LNCaP clone FGC (cell line): ENCODE data around the gene RAD51AP2.
A peak's percentile ranks its signal among the peaks of the same experiment; 100 is the strongest.

Experiments
- DNase-seq: peaks from one replicate; pipeline ENCODE4 v3.0.0-alpha.2; 2011; ENCODE audit warnings: low read depth
- H3K4me3 ChIP-seq: 2 replicates; pipeline ENCODE4 v1.5.1; 2011; ENCODE audit warnings: mild to moderate bottlenecking, low read depth, low read length, control low read depth
- TF ChIP-seq, protein P1 (sequence below): IDR thresholded peaks from 2 replicates; pipeline ENCODE4 v1.5.1; 2012; ENCODE audit warnings: mild to moderate bottlenecking; ENCODE audit not compliant: control insufficient read depth, insufficient read depth; ENCODE audit errors: extremely low read depth

RAD51AP2 gene

DNA sequence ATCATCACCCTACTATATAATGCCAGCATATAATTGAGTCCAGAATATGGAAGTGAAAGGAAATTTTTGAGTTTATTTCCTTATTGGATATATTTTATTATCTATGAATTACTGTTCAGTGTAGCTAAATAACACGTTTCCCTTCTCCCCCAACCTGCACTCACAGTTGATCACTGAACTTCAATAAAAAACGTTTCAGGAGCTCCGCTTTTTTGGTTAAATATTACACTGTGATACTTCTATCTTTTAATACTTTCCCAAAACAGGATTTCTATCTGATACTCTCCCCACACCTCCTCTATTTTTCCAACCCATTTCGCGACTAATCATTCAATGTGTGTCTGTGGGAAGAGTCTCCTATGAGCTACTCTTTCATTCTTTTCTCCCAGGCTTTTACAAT lies 29.5 kb upstream of the RAD51AP2 start:
- no peak for DNase-seq
- no peak overlapping the region for H3K4me3 ChIP-seq
- TF ChIP-seq, protein P1, sequence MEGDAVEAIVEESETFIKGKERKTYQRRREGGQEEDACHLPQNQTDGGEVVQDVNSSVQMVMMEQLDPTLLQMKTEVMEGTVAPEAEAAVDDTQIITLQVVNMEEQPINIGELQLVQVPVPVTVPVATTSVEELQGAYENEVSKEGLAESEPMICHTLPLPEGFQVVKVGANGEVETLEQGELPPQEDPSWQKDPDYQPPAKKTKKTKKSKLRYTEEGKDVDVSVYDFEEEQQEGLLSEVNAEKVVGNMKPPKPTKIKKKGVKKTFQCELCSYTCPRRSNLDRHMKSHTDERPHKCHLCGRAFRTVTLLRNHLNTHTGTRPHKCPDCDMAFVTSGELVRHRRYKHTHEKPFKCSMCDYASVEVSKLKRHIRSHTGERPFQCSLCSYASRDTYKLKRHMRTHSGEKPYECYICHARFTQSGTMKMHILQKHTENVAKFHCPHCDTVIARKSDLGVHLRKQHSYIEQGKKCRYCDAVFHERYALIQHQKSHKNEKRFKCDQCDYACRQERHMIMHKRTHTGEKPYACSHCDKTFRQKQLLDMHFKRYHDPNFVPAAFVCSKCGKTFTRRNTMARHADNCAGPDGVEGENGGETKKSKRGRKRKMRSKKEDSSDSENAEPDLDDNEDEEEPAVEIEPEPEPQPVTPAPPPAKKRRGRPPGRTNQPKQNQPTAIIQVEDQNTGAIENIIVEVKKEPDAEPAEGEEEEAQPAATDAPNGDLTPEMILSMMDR, result no peak

DNA sequence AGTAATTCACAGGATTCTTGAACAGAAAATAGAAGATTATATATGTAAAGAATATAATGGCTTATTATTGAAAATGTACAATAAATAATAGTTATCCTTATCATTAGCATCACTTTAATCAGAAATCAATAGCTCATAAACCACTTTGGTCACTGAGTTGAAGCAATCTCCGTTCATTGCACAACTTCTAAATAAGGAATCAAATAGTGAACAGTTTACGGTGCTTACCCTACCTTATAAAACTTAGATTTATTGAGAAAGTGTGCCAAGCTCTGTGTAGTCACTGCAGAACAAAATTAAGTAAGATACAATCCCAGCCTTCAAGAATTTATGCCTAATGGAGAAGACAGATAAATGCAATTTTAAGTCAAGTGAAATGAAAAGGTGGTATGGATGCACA lies 29.0 kb upstream of the RAD51AP2 start:
- peak; percentile 42 for DNase-seq
- TF ChIP-seq, protein P1, result no peak
- no peak overlapping the region for H3K4me3 ChIP-seq

DNA sequence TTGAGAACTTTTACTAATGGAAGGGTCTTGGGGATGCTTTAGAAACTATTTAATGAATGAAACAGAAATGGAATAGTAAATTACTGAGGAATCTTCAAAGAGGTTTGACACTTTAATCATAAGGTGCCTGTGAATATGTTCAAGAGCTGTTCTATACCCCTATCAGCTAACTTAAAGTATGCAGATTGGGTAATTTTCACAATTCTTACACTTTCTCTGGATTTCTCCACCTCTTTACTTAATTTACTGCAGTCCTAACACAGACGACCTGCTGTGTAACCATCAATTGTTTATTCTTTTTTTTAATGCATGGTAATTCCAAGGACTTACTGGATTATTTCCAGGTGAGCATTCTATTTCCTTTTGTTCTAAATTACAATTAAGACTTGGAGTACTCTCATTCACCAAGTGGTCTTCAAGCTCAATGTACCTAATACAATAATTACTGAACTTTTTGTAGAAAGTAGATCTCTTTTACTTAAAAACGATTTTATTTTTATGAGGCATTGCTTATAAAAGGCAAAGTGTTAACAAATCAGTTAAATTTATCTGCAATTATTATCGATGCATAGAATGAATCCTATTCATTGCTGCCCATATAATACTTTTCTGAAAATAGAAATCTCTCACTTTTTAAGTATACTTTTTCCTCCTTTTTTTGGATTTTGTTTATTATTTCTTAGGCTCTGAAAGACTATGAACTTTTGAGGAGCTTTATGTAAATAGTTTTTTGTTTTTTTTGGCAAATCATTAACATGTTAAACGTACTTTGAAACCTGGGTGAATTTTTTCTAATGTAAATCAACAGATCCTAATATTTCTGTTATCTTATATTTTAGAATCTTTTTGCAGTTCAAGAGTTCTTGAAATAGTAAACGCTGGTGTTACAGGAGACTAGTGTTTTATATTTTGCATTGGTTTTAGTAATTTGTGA lies 27.7 kb upstream of the RAD51AP2 start:
- no peak overlapping the region for H3K4me3 ChIP-seq
- TF ChIP-seq, protein P1, result no peak

DNA sequence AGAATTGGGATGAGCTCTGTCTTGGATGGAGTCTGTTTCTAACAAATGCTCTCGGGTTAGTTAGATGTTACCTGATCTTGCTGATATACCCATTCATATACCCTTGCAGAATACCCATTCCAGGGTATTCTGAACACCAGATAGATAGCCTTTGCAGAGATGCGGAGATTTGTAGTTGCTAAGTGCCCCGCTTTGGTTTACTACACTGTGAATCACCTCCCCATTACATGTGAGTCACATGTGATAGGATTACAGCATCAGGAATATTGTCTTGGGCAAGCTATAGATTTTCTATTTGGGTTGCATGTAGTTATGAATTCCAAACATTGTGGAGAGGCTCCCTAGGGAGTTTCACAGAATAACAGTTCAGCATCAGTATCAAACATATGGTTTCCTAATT lies 26.0 kb upstream of the RAD51AP2 start:
- H3K4me3 ChIP-seq, result no peak overlapping the region
- TF ChIP-seq, protein P1, result no peak
- DNase-seq, result no peak

More for the DNA sequence above, 27.7 kb upstream of the RAD51AP2 start:
- DNase-seq, result peak; percentile 6

DNA sequence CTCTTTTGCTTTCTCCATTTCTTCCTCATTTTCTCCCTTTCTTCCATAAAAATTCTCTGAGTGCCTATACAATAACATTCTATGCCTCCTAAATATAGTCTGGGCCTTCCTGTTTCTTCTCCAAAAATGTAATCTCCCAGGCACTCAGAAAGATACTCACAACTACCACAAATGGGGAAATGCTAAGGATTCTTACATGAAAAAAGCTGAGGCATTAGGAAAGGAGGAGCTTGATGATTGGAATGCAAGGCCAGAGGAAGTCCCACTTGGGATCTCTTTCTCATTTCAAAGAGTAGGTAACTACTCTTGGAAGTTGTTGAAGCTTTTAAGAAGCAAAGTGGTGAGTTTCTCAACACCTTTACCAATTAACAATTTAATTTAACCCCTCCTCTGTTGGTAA lies 25.6 kb upstream of the RAD51AP2 start:
- no peak overlapping the region for H3K4me3 ChIP-seq
- no peak for DNase-seq
- TF ChIP-seq, protein P1, result no peak

DNA sequence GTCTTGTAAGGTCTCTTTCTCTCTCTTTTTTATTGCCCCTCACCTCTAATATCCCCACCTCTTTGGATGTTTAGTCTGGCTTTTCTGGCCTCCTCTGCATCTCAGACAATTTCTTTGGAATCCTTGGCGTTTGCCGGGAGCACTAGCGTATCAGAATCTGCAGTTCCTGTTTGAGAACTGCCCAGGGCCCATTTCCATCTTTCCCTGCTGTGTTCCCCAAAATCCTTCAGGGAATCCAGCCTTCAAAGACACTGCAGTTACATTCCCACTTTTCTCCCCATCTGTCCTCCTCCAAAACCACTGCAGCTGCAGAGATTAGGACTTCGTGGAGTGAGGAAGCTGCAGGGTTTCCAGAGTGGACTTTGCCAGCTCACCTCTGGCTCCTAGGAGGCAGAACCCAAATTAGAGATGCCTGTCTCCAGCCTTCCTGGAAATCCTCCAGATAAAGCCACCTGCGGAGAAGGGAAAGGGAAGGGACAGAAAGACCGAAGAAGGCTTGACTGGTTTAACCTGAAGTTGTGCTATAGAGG lies 25.0 kb upstream of the RAD51AP2 start:
- TF ChIP-seq, protein P1, result no peak
- no peak overlapping the region for H3K4me3 ChIP-seq
- peak; percentile 35 for DNase-seq

DNA sequence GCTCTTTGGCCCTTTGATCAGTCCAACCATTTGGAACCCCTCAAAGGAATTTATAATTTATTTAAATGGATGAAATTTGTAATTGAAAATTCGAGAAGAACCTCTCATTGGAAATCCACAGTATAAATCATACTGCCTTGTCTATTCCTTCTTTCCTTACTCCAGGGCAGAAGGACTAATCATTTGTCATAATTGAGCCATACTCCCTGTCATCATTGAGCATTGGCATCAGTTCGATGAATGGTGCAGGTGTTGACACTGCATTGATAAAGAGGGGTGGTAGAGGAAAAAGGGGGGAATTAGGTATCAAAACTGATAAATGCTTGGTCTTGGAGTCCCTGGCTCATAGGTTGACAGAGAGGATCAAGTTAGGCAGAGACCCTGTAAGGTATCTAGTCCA lies 24.2 kb upstream of the RAD51AP2 start:
- no peak for DNase-seq
- no peak overlapping the region for H3K4me3 ChIP-seq
- TF ChIP-seq, protein P1, result no peak
